Smooth muscle cell (in vitro differentiated cells): Measurements from ENCODE around the gene RAB8B. TPM values are rescaled to one million over a fixed set of nuclear protein-coding genes. Genes with fewer than 3 reads are reported as not detected.

Experiments
- DNase-seq: peaks from one replicate; lab custom pipeline; 2025; ENCODE audit not compliant: unreplicated experiment; lab: John Stamatoyannopoulos, UW
- H2AFZ ChIP-seq: fragments of 200-600 bp; sonication (generic); 2 replicates; pipeline ENCODE4 v1.6.0; 2016; ENCODE audit warnings: antibody characterized with exemption, low read depth, mild to moderate bottlenecking
- H3F3A ChIP-seq: fragments of 200-600 bp; sonication (generic); 2 replicates; pipeline ENCODE4 v1.6.0; 2017; ENCODE audit warnings: antibody characterized with exemption, low read depth
- H3K27ac ChIP-seq: fragments of 200-600 bp; sonication (generic); 2 replicates; pipeline ENCODE4 v1.5.1; 2016; ENCODE audit warnings: low read depth, mild to moderate bottlenecking
- H3K27me3 ChIP-seq: fragments of 200-600 bp; sonication (generic); 2 replicates; pipeline ENCODE4 v1.6.1; 2016; ENCODE audit warnings: low read depth, mild to moderate bottlenecking
- H3K36me3 ChIP-seq: fragments of 200-600 bp; sonication (generic); 2 replicates; pipeline ENCODE4 v1.5.1; 2016; ENCODE audit warnings: low read depth
- H3K4me1 ChIP-seq: fragments of 200-600 bp; sonication (generic); 2 replicates; pipeline ENCODE4 v1.5.1; 2016; ENCODE audit warnings: low read depth
- H3K4me2 ChIP-seq: fragments of 200-600 bp; sonication (generic); 2 replicates; pipeline ENCODE4 v1.6.0; 2016; ENCODE audit warnings: mild to moderate bottlenecking
- H3K4me3 ChIP-seq: fragments of 200-600 bp; sonication (generic); 2 replicates; pipeline ENCODE4 v1.5.1; 2016; ENCODE audit warnings: mild to moderate bottlenecking
- H3K79me2 ChIP-seq: fragments of 200-600 bp; sonication (generic); 2 replicates; pipeline ENCODE4 v1.6.0; 2016; ENCODE audit warnings: low read depth, mild to moderate bottlenecking
- H3K9ac ChIP-seq: fragments of 200-600 bp; sonication (generic); 2 replicates; pipeline ENCODE4 v1.6.0; 2016; ENCODE audit warnings: low read depth
- H3K9me3 ChIP-seq: fragments of 200-600 bp; sonication (generic); replicated peaks from 2 replicates; pipeline ENCODE4 v1.5.1; 2016; ENCODE audit warnings: low read depth
- H4K20me1 ChIP-seq: fragments of 200-600 bp; sonication (generic); 2 replicates; pipeline ENCODE4 v1.6.0; 2016; ENCODE audit warnings: low read depth
- WGBS: methylation state at CpG from one replicate; pipeline ENCODE4 v1.1.7; 2016; ENCODE audit warnings: low lambda C conversion rate; 5-methylcytosine and 5-hydroxymethylcytosine counted together
- polyA plus RNA-seq: library from polyadenylated mRNA; unstranded; fragments of >200 nt; fragmentation: Nextera tagmentation; extraction: Ambion mirVana; gene quantifications from 2 replicates; pipeline ENCODE4 v1.2.1, GENCODE V29; 2016
- total RNA-seq: library from RNA; depleted of rRNA; stranded (reverse); fragments of >200 nt; gene quantifications from 2 replicates; pipeline ENCODE4 v1.2.3, GENCODE V29; 2014
- TF ChIP-seq, protein P1 (sequence below): fragments of 200-600 bp; sonication (generic); IDR thresholded peaks from 2 replicates; pipeline ENCODE4 v1.5.1; 2017; ENCODE audit warnings: borderline replicate concordance, mild to moderate bottlenecking, antibody characterized with exemption; ENCODE audit not compliant: insufficient read depth, poor library complexity, severe bottlenecking

The RAB8B gene
- total RNA-seq (34.7 and 42.2 TPM in 2 replicates), polyA plus RNA-seq (10.7 and 11.5 TPM in 2 replicates)

DNA sequence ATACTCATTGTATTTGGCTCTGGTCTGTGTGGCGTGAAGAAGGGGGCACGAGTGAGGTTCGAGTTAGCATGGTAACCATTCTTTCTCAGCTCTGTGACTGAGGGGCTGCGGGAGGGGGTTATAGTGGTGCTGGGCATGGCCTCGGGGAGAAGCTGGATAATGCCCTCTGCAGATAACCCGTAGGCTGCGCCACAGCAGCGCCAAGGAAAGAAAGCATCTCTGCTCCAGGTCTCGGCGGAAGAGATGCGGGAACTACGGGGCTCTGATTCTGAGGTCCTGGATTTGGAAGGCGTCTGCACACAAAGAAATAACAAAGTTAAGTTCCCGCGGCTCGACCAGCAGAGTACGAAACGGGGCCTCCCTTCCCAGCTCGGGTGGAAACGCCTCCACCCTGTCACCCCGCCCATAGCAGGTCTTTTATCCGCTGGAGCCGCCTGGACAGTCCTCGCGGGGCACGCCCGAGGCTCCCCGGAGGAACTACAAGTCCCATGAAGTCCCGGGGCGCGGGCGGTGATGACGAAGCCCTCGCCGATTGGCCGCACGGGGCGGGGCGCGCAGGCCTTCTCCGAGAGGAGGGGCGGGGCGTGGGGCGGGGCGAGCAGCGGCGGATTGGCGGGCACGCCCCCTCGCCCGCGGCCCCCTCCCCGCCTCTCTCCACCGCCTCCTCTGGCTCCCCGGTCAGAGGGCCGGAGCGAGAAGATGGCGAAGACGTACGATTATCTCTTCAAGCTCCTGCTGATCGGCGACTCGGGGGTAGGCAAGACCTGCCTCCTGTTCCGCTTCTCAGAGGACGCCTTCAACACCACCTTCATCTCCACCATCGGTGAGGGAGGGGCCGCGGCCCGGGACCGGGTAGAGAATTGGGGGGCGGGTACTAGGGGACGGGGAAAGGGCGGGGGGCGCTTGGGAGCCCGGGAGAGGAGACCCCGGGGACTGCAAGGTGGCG lies at the start of gene RAB8B:
Gene RAB8B (plus strand): TSS at position 681 of the 946 bp plus-strand sequence. CDS start 19 bp downstream, at position 700.
- H3K4me2 ChIP-seq, result peak within 1 kb of the TSS; percentile 93
- peaks cover 17% of the 10 kb centered on the region for H4K20me1 ChIP-seq
- no peaks in the 10 kb centered on the region for H3F3A ChIP-seq
- peak within 1 kb of the TSS; percentile 84 for H2AFZ ChIP-seq
- H3K4me1 ChIP-seq, result peaks cover 34% of the 10 kb centered on the region
- peak within 1 kb of the TSS; percentile 73 for H3K9ac ChIP-seq
- H3K4me3 ChIP-seq, result peak within 1 kb of the TSS; percentile 94
- peak; percentile 95 for DNase-seq
- H3K27me3 ChIP-seq, result no peaks in the 10 kb centered on the region
- 1% methylated on average over 37 of the region's 77 CpGs for WGBS
- TF ChIP-seq, protein P1, sequence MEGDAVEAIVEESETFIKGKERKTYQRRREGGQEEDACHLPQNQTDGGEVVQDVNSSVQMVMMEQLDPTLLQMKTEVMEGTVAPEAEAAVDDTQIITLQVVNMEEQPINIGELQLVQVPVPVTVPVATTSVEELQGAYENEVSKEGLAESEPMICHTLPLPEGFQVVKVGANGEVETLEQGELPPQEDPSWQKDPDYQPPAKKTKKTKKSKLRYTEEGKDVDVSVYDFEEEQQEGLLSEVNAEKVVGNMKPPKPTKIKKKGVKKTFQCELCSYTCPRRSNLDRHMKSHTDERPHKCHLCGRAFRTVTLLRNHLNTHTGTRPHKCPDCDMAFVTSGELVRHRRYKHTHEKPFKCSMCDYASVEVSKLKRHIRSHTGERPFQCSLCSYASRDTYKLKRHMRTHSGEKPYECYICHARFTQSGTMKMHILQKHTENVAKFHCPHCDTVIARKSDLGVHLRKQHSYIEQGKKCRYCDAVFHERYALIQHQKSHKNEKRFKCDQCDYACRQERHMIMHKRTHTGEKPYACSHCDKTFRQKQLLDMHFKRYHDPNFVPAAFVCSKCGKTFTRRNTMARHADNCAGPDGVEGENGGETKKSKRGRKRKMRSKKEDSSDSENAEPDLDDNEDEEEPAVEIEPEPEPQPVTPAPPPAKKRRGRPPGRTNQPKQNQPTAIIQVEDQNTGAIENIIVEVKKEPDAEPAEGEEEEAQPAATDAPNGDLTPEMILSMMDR, result no peak
- no peaks in the 10 kb centered on the region for H3K9me3 ChIP-seq
- peaks cover 33% of the 10 kb centered on the region for H3K79me2 ChIP-seq
- no peak within 1 kb of the TSS for H3K27ac ChIP-seq
- no peaks in the 10 kb centered on the region for H3K36me3 ChIP-seq

DNA sequence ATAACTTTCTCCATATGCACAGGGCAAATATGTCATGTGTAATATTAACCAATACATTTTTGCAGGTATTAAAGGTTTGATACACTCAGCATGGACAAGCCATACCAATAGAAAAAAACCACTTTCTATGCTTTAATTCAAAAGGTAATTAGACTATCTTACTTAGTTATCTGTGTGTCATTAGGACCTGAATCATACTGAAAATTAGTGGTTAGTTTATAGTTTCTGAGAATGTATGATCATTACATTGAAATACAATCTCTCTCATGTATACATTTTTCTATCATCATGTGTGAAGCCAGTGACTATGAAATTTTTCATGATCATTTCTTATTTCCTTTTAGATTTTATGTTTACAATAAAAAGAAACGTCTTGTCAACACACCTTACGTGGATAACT lies 48.5 kb upstream of the RAB8B start:
- Histone ChIP-seq H3F3A (no peaks in the 10 kb centered on the region), H3K27me3 (no peaks in the 10 kb centered on the region), H3K9me3 (no peaks in the 10 kb centered on the region), H3K27ac (no peak overlapping the region), H3K4me1 (no peaks in the 10 kb centered on the region), H4K20me1 (no peaks in the 10 kb centered on the region), H3K9ac (no peak overlapping the region), H3K4me2 (no peak overlapping the region), H3K4me3 (no peak overlapping the region), H2AFZ (no peak overlapping the region), H3K79me2 (no peaks in the 10 kb centered on the region), H3K36me3 (no peaks in the 10 kb centered on the region)
- TF ChIP-seq, protein P1, result no peak
- 95% methylated on average over 2 of the region's 2 CpGs for WGBS
- DNase-seq, result no peak

GRCh38 chr15:63145426-63145825 lies 44.0 kb upstream of the RAB8B start:
- no peak overlapping the region for H3K4me3 ChIP-seq
- no peaks in the 10 kb centered on the region for H4K20me1 ChIP-seq
- no peak for DNase-seq
- no peaks in the 10 kb centered on the region for H3F3A ChIP-seq
- H3K27me3 ChIP-seq, result no peaks in the 10 kb centered on the region
- H2AFZ ChIP-seq, result no peak overlapping the region
- no peak overlapping the region for H3K9ac ChIP-seq
- H3K79me2 ChIP-seq, result no peaks in the 10 kb centered on the region
- TF ChIP-seq, protein P1, result no peak
- no peak overlapping the region for H3K4me2 ChIP-seq
- H3K4me1 ChIP-seq, result no peaks in the 10 kb centered on the region
- no peaks in the 10 kb centered on the region for H3K9me3 ChIP-seq
- 92% methylated on average over 2 of the region's 2 CpGs for WGBS
- H3K36me3 ChIP-seq, result peaks cover 3% of the 10 kb centered on the region
- no peak overlapping the region for H3K27ac ChIP-seq
